Middle frontal gyrus (tissue), 1 donor: ENCODE data around the gene NFKB2.

Experiments
- DNase-seq: peaks from one replicate; pipeline ENCODE4 v3.0.0-alpha.2; 2015; ENCODE audit warnings: low spot score; ENCODE audit errors: extremely low spot score

Gene NFKB2

GRCh38 chr10:102395400-102396316, at the start of gene NFKB2:
Gene NFKB2 (plus strand): TSS chr10:102395705. CDS start chr10:102395960, 255 bp downstream.
- DNase-seq: peak; percentile 50

- no peak for DNase-seq
Measured at GRCh38 chr10:102347236-102347828, 48.2 kb upstream of the NFKB2 start.

- DNase-seq: peak; percentile 22
Measured at GRCh38 chr10:102352066-102352715, 43.3 kb upstream of the NFKB2 start.

GRCh38 chr10:102354451-102354850, 41.1 kb upstream of the NFKB2 start:
- DNase-seq: no peak

GRCh38 chr10:102358712-102359382, 36.7 kb upstream of the NFKB2 start:
- DNase-seq: no peak

GRCh38 chr10:102367441-102367840, 28.1 kb upstream of the NFKB2 start:
- DNase-seq: no peak

GRCh38 chr10:102368077-102368476, 27.4 kb upstream of the NFKB2 start:
- DNase-seq: no peak

GRCh38 chr10:102371295-102371694, 24.2 kb upstream of the NFKB2 start:
- DNase-seq: no peak

- DNase-seq: no peak
Measured at GRCh38 chr10:102375250-102375649, 20.3 kb upstream of the NFKB2 start.

- no peak for DNase-seq
Measured at GRCh38 chr10:102375867-102376266, 19.6 kb upstream of the NFKB2 start.

- no peak for DNase-seq
Measured at GRCh38 chr10:102376901-102377300, 18.6 kb upstream of the NFKB2 start.

GRCh38 chr10:102379383-102379782, 16.1 kb upstream of the NFKB2 start:
- no peak for DNase-seq

GRCh38 chr10:102381983-102382382, 13.5 kb upstream of the NFKB2 start:
- DNase-seq: no peak

GRCh38 chr10:102382871-102383270, 12.6 kb upstream of the NFKB2 start:
- DNase-seq: no peak

- DNase-seq: no peak
Measured at GRCh38 chr10:102384053-102384452, 11.5 kb upstream of the NFKB2 start.

GRCh38 chr10:102384606-102385429, 10.7 kb upstream of the NFKB2 start:
- no peak for DNase-seq

- no peak for DNase-seq
Measured at GRCh38 chr10:102389894-102390293, 5.6 kb upstream of the NFKB2 start.

- DNase-seq: no peak
Measured at GRCh38 chr10:102392306-102392705, 3.2 kb upstream of the NFKB2 start.

- DNase-seq: no peak
Measured at GRCh38 chr10:102393411-102394078, 2.0 kb upstream of the NFKB2 start.
